ENCODE data around the gene ANKRD34B. TPM values are rescaled to one million over a fixed set of nuclear protein-coding genes. Genes with fewer than 3 reads are reported as not detected.
A peak's percentile ranks its signal among the peaks of the same experiment; 100 is the strongest.

ANKRD34B gene
- total and polyA plus RNA-seq, 2 of the 13 experiments (the other 11 are each of a cell fraction or from before 2014, with no cell fraction given): 0.01 to 0.04 TPM

- no peak for TF ChIP-seq ZNF441 (CRISPR knock-in tag; IDR thresholded peaks at IDR 0.05; ENCODE audit: borderline replicate concordance)
- no peak for TF ChIP-seq ZNF775 (CRISPR knock-in tag; IDR thresholded peaks at IDR 0.05; ENCODE audit: borderline replicate concordance)
- 0 out of 2 replicates have a peak, but pooled peaks have one; percentile 19 for TF ChIP-seq ZMYM4 (CRISPR knock-in tag; IDR thresholded peaks at IDR 0.05)
- no peak for TF ChIP-seq ZFP82 (CRISPR knock-in tag; IDR thresholded peaks at IDR 0.05; ENCODE audit: borderline replicate concordance)
- no peak for TF ChIP-seq SP5 (CRISPR knock-in tag; IDR thresholded peaks at IDR 0.05; ENCODE audit: borderline replicate concordance, low read depth)
- TF ChIP-seq FOXA1 (IDR thresholded peaks at IDR 0.05): no peak
- no peak for TF ChIP-seq FOXA1 (CRISPR knock-in tag; IDR thresholded peaks at IDR 0.05)
- no peak for TF ChIP-seq ZSCAN30 (CRISPR knock-in tag; IDR thresholded peaks at IDR 0.05)
- TF ChIP-seq NR1H2 (CRISPR knock-in tag; IDR thresholded peaks at IDR 0.05; ENCODE audit: borderline replicate concordance, low read depth): no peak
- TF ChIP-seq POLR2AphosphoS2 (IDR thresholded peaks at IDR 0.05; ENCODE audit: low read depth, low read length): no peak
- TF ChIP-seq, protein P1, sequence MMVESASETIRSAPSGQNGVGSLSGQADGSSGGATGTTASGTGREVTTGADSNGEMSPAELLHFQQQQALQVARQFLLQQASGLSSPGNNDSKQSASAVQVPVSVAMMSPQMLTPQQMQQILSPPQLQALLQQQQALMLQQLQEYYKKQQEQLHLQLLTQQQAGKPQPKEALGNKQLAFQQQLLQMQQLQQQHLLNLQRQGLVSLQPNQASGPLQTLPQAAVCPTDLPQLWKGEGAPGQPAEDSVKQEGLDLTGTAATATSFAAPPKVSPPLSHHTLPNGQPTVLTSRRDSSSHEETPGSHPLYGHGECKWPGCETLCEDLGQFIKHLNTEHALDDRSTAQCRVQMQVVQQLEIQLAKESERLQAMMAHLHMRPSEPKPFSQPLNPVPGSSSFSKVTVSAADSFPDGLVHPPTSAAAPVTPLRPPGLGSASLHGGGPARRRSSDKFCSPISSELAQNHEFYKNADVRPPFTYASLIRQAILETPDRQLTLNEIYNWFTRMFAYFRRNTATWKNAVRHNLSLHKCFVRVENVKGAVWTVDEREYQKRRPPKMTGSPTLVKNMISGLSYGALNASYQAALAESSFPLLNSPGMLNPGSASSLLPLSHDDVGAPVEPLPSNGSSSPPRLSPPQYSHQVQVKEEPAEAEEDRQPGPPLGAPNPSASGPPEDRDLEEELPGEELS (CRISPR knock-in tag; IDR thresholded peaks at IDR 0.05): no peak
- TF ChIP-seq, protein P2, sequence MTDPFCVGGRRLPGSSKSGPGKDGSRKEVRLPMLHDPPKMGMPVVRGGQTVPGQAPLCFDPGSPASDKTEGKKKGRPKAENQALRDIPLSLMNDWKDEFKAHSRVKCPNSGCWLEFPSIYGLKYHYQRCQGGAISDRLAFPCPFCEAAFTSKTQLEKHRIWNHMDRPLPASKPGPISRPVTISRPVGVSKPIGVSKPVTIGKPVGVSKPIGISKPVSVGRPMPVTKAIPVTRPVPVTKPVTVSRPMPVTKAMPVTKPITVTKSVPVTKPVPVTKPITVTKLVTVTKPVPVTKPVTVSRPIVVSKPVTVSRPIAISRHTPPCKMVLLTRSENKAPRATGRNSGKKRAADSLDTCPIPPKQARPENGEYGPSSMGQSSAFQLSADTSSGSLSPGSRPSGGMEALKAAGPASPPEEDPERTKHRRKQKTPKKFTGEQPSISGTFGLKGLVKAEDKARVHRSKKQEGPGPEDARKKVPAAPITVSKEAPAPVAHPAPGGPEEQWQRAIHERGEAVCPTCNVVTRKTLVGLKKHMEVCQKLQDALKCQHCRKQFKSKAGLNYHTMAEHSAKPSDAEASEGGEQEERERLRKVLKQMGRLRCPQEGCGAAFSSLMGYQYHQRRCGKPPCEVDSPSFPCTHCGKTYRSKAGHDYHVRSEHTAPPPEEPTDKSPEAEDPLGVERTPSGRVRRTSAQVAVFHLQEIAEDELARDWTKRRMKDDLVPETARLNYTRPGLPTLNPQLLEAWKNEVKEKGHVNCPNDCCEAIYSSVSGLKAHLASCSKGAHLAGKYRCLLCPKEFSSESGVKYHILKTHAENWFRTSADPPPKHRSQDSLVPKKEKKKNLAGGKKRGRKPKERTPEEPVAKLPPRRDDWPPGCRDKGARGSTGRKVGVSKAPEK (CRISPR knock-in tag; IDR thresholded peaks at IDR 0.05; ENCODE audit: borderline replicate concordance): no peak
- no peak for TF ChIP-seq RBFOX2 (IDR thresholded peaks at IDR 0.05; ENCODE audit: low read depth, low read length)
- no peak for TF ChIP-seq RFX3 (CRISPR knock-in tag; IDR thresholded peaks at IDR 0.05)
- peak; percentile 28; the same call in 1 of the 2 replicates for TF ChIP-seq ZNF263 (CRISPR knock-in tag; IDR thresholded peaks at IDR 0.05)
- TF ChIP-seq, protein P3, sequence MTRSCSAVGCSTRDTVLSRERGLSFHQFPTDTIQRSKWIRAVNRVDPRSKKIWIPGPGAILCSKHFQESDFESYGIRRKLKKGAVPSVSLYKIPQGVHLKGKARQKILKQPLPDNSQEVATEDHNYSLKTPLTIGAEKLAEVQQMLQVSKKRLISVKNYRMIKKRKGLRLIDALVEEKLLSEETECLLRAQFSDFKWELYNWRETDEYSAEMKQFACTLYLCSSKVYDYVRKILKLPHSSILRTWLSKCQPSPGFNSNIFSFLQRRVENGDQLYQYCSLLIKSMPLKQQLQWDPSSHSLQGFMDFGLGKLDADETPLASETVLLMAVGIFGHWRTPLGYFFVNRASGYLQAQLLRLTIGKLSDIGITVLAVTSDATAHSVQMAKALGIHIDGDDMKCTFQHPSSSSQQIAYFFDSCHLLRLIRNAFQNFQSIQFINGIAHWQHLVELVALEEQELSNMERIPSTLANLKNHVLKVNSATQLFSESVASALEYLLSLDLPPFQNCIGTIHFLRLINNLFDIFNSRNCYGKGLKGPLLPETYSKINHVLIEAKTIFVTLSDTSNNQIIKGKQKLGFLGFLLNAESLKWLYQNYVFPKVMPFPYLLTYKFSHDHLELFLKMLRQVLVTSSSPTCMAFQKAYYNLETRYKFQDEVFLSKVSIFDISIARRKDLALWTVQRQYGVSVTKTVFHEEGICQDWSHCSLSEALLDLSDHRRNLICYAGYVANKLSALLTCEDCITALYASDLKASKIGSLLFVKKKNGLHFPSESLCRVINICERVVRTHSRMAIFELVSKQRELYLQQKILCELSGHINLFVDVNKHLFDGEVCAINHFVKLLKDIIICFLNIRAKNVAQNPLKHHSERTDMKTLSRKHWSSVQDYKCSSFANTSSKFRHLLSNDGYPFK (CRISPR knock-in tag; IDR thresholded peaks at IDR 0.05; ENCODE audit: borderline replicate concordance): no peak
- no peak for TF ChIP-seq KDM5B (CRISPR knock-in tag; IDR thresholded peaks at IDR 0.05; ENCODE audit: borderline replicate concordance)
- 0 out of 2 replicates have a peak, but pooled peaks have one; percentile 18 for TF ChIP-seq HOXA5 (CRISPR knock-in tag; IDR thresholded peaks at IDR 0.05)
- TF ChIP-seq NFE2L1 (CRISPR knock-in tag; IDR thresholded peaks at IDR 0.05; ENCODE audit: borderline replicate concordance): no peak
- TF ChIP-seq, protein P4, sequence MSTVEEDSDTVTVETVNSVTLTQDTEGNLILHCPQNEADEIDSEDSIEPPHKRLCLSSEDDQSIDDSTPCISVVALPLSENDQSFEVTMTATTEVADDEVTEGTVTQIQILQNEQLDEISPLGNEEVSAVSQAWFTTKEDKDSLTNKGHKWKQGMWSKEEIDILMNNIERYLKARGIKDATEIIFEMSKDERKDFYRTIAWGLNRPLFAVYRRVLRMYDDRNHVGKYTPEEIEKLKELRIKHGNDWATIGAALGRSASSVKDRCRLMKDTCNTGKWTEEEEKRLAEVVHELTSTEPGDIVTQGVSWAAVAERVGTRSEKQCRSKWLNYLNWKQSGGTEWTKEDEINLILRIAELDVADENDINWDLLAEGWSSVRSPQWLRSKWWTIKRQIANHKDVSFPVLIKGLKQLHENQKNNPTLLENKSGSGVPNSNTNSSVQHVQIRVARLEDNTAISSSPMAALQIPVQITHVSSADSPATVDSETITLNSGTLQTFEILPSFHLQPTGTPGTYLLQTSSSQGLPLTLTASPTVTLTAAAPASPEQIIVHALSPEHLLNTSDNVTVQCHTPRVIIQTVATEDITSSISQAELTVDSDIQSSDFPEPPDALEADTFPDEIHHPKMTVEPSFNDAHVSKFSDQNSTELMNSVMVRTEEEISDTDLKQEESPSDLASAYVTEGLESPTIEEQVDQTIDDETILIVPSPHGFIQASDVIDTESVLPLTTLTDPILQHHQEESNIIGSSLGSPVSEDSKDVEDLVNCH (CRISPR knock-in tag; IDR thresholded peaks at IDR 0.05): no peak
- no peak for TF ChIP-seq KDM3A (CRISPR knock-in tag; IDR thresholded peaks at IDR 0.05; ENCODE audit: low read depth)
Measured at GRCh38 chr5:80592761-80593160, 22.7 kb upstream of the ANKRD34B start (continued).
